ENCODE results near the gene TXNRD2. TPM values are rescaled to one million over a fixed set of nuclear protein-coding genes. Genes with fewer than 3 reads are reported as not detected.

Gene TXNRD2
- total and polyA plus RNA-seq, 2 experiments from 2014 or later, result 11.2 to 12.4 TPM

GRCh38 chr22:19933341-19934241 lies 8.0 kb downstream of the TXNRD2 start:
- Histone ChIP-seq H3K27me3 (ENCODE audit: insufficient read depth) (no peaks in the 10 kb centered on the region), H3K4me2 (no peak overlapping the region), H3K9me2 (ENCODE audit: insufficient read depth) (no peaks in the 10 kb centered on the region), H3K4me3 (no peak overlapping the region), H3F3A (replicated peaks; ENCODE audit: low read depth) (no peaks in the 10 kb centered on the region), H4K20me1 (replicated peaks; ENCODE audit: insufficient read depth) (no peaks in the 10 kb centered on the region), H2AFZ (no peak overlapping the region), H3K27ac (ENCODE audit: low read depth) (no peak overlapping the region), H3K79me2 (replicated peaks; ENCODE audit: insufficient read depth) (no peaks in the 10 kb centered on the region), H3K4me1 (ENCODE audit: insufficient read depth) (no peaks in the 10 kb centered on the region), H3K36me3 (ENCODE audit: insufficient read depth) (peaks cover 2% of the 10 kb centered on the region; the same call in 1 of the 2 replicates)
- ATAC-seq (no peak), DNase-seq (ENCODE audit: low spot score) (no peak)
- H3K36me3 Mint-ChIP-seq (ENCODE audit: low read depth), result peaks cover 21% of the 10 kb centered on the region
- no peak overlapping the region for H3K4me3 Mint-ChIP-seq
- no peaks in the 10 kb centered on the region for H3K4me1 Mint-ChIP-seq
- peaks cover 19% of the 10 kb centered on the region for H3K9me3 Mint-ChIP-seq
- H3K27me3 Mint-ChIP-seq (ENCODE audit: insufficient read depth, low read depth, poor library complexity), result peaks cover 8% of the 10 kb centered on the region
- no peak overlapping the region for H3K27ac Mint-ChIP-seq
- TF ChIP-seq ZNF114 (CRISPR knock-in tag; IDR thresholded peaks at IDR 0.05) (no peak), CREB1 (CRISPR knock-in tag; IDR thresholded peaks at IDR 0.05; ENCODE audit: low read depth) (no peak), EZH2 (IDR thresholded peaks at IDR 0.05; ENCODE audit: low read depth, unreplicated experiment) (no peak), STAT1 (IDR thresholded peaks at IDR 0.05; ENCODE audit: unreplicated experiment) (no peak)

- DNase-seq (ENCODE audit: low spot score), result no peak
- Mint-ChIP-seq H3K27ac (no peak overlapping the region), H3K4me1 (no peaks in the 10 kb centered on the region), H3K27me3 (ENCODE audit: insufficient read depth, low read depth, poor library complexity) (peaks cover 8% of the 10 kb centered on the region), H3K4me3 (no peak overlapping the region), H3K36me3 (ENCODE audit: low read depth) (peaks cover 18% of the 10 kb centered on the region), H3K9me3 (peaks cover 19% of the 10 kb centered on the region)
- Histone ChIP-seq H2AFZ (no peak overlapping the region), H3K79me2 (replicated peaks; ENCODE audit: insufficient read depth) (no peaks in the 10 kb centered on the region), H3K4me3 (no peak overlapping the region), H3K4me1 (ENCODE audit: insufficient read depth) (no peaks in the 10 kb centered on the region), H3F3A (replicated peaks; ENCODE audit: low read depth) (no peaks in the 10 kb centered on the region), H3K27ac (ENCODE audit: low read depth) (no peak overlapping the region), H3K9me2 (ENCODE audit: insufficient read depth) (no peaks in the 10 kb centered on the region), H4K20me1 (replicated peaks; ENCODE audit: insufficient read depth) (no peaks in the 10 kb centered on the region), H3K27me3 (ENCODE audit: insufficient read depth) (no peaks in the 10 kb centered on the region), H3K4me2 (no peak overlapping the region), H3K36me3 (ENCODE audit: insufficient read depth) (peaks cover 2% of the 10 kb centered on the region; the same call in 1 of the 2 replicates)
- ATAC-seq, result no peak
- TF ChIP-seq ZNF462 (CRISPR knock-in tag; IDR thresholded peaks at IDR 0.05) (no peak), EZH2 (IDR thresholded peaks at IDR 0.05; ENCODE audit: low read depth, unreplicated experiment) (no peak), ZNF114 (CRISPR knock-in tag; IDR thresholded peaks at IDR 0.05) (no peak), NANOG (IDR thresholded peaks at IDR 0.05; ENCODE audit: borderline replicate concordance) (no peak), STAT1 (IDR thresholded peaks at IDR 0.05; ENCODE audit: unreplicated experiment) (no peak), JUNB (IDR thresholded peaks at IDR 0.05; ENCODE audit: unreplicated experiment) (no peak), CREB1 (CRISPR knock-in tag; IDR thresholded peaks at IDR 0.05; ENCODE audit: low read depth) (no peak), EZH2phosphoT487 (IDR thresholded peaks at IDR 0.05; ENCODE audit: unreplicated experiment) (no peak), REST (IDR thresholded peaks at IDR 0.05; ENCODE audit: unreplicated experiment) (no peak)
These were observed 9.0 kb downstream of the TXNRD2 start for GRCh38 chr22:19932367-19933206.
